H1 (cell line): Measurements from ENCODE around the gene ECI1. TPM values are rescaled to one million over a fixed set of nuclear protein-coding genes. Genes with fewer than 3 reads are reported as not detected.

ENCODE experiments used
- PHF8 ChIP-seq: fragments of 200-600 bp; sonication (generic); conservative IDR thresholded peaks from 2 replicates; pipeline ENCODE4 v1.7.1; 2012; ENCODE audit warnings: low read depth, mild to moderate bottlenecking, inconsistent platforms, low read length, moderate library complexity
- polyA plus RNA-seq, 7 experiments: library from polyadenylated mRNA; depleted of rRNA in 3 of 7; stranded (reverse) in 5 of 7; unstranded in 2 of 7; fragments of >200 nt in 5 of 7; fragments of 200-250 nt in 2 of 7; gene quantifications; 1 replicate in 5 of 7; 2 replicates in 1 of 7; 4 replicates in 1 of 7; pipeline versions ENCODE4 v1.2.1 to v1.2.3, GENCODE V29; 2011 to 2013; ENCODE audit warnings: missing spikeins in 2 of 7, mixed read lengths in 2 of 7
- total RNA-seq: library from RNA; stranded (reverse); fragmentation: NEBNext Ultra II Directional; extraction: Animal tissue kit (Norgen Biotek cat#: 25700); gene quantifications from 2 replicates; pipeline ENCODE4 v1.2.1, GENCODE V29; 2021

ECI1 gene
- total and polyA plus RNA-seq, 2 of the 8 experiments (the other 6 are each of a cell fraction or from before 2014, with no cell fraction given) = 79.5 to 151 TPM

DNA sequence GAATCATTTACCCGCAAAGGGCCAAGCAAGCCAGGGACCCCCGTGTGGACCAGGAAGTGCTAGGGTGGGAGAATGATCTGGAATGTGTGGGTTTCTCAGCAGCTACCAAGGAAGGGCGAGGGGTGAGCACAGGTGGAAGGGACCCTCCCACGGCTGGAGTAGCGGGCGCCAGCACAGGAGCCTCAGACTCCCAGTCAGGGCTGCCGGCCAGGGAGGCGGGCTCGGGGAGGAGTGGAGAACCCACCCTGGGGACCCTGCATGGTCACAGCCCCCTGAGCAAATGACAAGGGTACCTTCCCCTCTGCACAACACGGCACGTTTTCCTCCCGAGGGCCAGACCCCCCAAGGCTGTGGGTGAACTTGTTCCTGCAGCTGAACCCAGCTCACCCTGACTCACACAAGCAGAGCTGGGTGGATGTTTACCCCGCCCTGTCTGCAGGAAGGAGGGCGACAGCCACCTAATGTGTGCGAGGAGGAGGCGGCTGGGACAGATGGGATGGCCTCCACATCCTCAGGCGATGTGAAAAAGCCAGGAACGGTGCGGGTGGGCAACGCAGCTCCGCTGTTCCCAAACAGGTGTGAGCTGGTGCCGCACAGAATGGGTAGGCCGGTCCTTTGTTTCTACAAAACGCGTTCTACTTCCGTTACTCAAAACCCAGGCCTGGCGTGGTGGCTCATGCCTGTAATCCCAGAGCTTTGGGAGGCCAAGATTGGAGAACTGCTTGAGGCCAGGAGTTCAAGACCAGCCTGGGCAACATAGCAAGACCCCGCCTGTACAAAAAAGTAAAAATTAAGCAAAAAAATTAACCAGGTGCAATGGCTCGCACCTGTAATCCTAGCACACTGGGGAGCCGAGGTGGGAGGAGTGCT, 6.2 kb downstream of the ECI1 start (continued):
- TF ChIP-seq PHF8 = no peak
